ENCODE results near the gene AGAP3.

Gene AGAP3

DNA sequence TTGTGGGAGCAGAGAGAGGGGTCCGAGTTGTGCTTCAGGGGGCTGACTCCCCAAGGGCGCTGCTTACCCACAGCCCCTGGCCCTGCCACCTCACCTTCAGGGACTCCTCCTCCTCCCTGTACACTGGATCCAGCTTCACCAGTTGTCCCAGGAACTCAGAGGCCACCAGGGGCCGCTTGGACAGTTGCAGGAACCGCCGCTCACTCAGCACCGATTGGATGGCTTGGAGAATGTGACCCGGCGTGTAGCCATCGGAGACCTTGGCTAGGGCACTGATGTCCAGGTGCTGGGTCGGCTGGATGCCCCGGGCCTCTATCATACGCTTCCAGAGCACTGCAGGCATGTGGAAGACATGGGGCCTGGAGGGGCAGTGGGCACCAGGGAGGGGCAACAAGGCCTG lies 105.3 kb downstream of the AGAP3 start:
- DNase-seq (ENCODE audit: low read depth, low spot score): no peak
- no peaks in the 10 kb centered on the region for H3K9me3 ChIP-seq (ENCODE audit: insufficient read depth, low read length)
- no peaks in the 10 kb centered on the region for H3K27me3 ChIP-seq (ENCODE audit: insufficient read depth, insufficient read length)
- H3K9ac ChIP-seq (ENCODE audit: insufficient read length, low read depth): no peak overlapping the region
- H3K4me3 ChIP-seq (ENCODE audit: insufficient read length, low read depth): no peak overlapping the region
- peaks cover 3% of the 10 kb centered on the region for H3K4me1 ChIP-seq (ENCODE audit: insufficient read depth, insufficient read length)
- no peaks in the 10 kb centered on the region for H3K36me3 ChIP-seq (ENCODE audit: insufficient read depth, insufficient read length, low read length)
- TF ChIP-seq ZNF274 (IDR thresholded peaks at IDR 0.05; ENCODE audit: low read depth, low read length) (no peak), SUZ12 (IDR thresholded peaks at IDR 0.05; ENCODE audit: extremely low read depth, insufficient read depth, insufficient read length) (no peak), YY1 (IDR thresholded peaks at IDR 0.05; ENCODE audit: insufficient read depth, insufficient read length) (no peak)

DNA sequence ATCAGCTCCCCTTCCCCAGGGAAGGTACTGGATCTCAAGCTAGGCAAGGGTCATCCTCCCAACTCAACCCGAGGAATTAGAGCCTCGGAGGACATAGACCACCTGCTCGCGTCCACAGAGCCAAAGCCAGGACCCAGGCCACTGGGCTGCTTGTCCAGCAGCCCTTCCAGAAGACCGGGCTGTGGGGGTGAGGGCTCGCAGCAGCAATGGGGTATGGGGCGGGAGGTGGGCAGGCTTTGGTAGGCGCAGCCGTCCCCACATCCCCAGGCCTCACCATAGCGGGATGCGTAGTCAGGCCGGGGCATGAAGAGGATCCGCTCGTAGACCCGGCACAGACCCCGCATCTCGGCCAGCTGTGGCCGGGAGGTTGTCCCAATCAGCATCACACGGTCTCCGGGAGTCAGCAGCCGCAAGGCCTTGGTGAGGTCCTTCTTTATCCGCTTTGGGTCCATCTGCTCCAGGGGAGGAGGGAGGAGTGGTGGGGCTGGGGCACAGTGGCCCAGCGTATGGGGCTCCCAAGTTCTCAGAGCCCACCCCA lies 105.8 kb downstream of the AGAP3 start:
- Histone ChIP-seq H3K9me3 (ENCODE audit: insufficient read depth, low read length) (no peaks in the 10 kb centered on the region), H3K4me3 (ENCODE audit: insufficient read length, low read depth) (no peak overlapping the region), H3K27me3 (ENCODE audit: insufficient read depth, insufficient read length) (no peaks in the 10 kb centered on the region), H3K36me3 (ENCODE audit: insufficient read depth, insufficient read length, low read length) (no peaks in the 10 kb centered on the region), H3K4me1 (ENCODE audit: insufficient read depth, insufficient read length) (peaks cover 3% of the 10 kb centered on the region), H3K9ac (ENCODE audit: insufficient read length, low read depth) (no peak overlapping the region)
- DNase-seq (ENCODE audit: low read depth, low spot score): no peak
- no peak for TF ChIP-seq ZNF274 (IDR thresholded peaks at IDR 0.05; ENCODE audit: low read depth, low read length)
- TF ChIP-seq SUZ12 (IDR thresholded peaks at IDR 0.05; ENCODE audit: extremely low read depth, insufficient read depth, insufficient read length): no peak
- no peak for TF ChIP-seq YY1 (IDR thresholded peaks at IDR 0.05; ENCODE audit: insufficient read depth, insufficient read length)

DNA sequence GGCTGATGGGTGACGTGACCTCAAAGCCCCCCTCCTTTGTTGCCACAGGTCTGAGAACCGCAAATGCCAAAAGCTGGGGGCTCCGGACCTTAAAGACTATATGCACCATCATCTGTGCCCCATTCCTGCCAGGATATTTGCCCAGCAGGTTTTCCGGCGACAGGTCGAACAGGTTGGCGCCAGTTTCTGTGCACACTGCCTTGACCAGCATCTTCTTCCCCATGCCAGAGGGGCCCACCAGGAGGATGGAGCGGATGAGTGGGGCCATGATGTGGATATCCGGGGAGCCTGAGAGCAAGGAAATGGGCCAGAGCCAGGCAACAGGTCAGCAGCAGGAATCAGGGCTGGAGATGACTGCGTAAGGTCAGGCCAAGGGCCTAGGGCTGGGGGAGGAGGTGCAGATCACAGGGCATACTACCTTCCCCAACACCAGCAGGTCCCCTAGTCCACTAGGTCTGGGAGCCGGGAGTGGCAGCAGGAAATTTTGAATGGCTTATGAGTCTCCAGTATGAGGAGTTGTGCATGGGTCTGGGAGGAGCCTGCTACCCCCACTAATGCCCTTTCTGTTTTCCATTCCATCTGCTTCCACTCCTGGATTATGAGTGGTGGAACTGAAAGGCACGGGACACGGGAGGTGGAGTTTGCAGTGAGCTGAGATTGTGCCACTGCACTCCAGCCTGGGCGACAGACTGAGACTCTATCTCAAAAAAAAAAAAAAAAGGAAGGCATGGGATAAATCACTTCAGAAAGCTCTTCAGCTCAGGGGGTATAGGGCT lies 107.1 kb downstream of the AGAP3 start:
- TF ChIP-seq YY1 (IDR thresholded peaks at IDR 0.05; ENCODE audit: insufficient read depth, insufficient read length): no peak
- no peak for TF ChIP-seq ZNF274 (IDR thresholded peaks at IDR 0.05; ENCODE audit: low read depth, low read length)
- TF ChIP-seq SUZ12 (IDR thresholded peaks at IDR 0.05; ENCODE audit: extremely low read depth, insufficient read depth, insufficient read length): no peak
- H3K36me3 ChIP-seq (ENCODE audit: insufficient read depth, insufficient read length, low read length): no peaks in the 10 kb centered on the region
- H3K27me3 ChIP-seq (ENCODE audit: insufficient read depth, insufficient read length): no peaks in the 10 kb centered on the region
- H3K9me3 ChIP-seq (ENCODE audit: insufficient read depth, low read length): no peaks in the 10 kb centered on the region
- DNase-seq (ENCODE audit: low read depth, low spot score): no peak
- H3K9ac ChIP-seq (ENCODE audit: insufficient read length, low read depth): no peak overlapping the region
- H3K4me1 ChIP-seq (ENCODE audit: insufficient read depth, insufficient read length): peaks cover 3% of the 10 kb centered on the region
- H3K4me3 ChIP-seq (ENCODE audit: insufficient read length, low read depth): no peak overlapping the region
